Thymus (tissue), 14 donors: ENCODE measurements around the gene PPWD1. TPM values are rescaled to one million over a fixed set of nuclear protein-coding genes. Genes with fewer than 3 reads are reported as not detected.

Experiments
- DNase-seq, 9 donors: peaks; one replicate each; pipeline ENCODE4 v3.0.0-alpha.2; 2013; ENCODE audit warnings: low spot score in 9 of 9, low read depth in 6 of 9, missing footprints in 1 of 9
- H3K27ac ChIP-seq, 2 donors: one replicate each; pipeline ENCODE4 v1.5.1; 2013; ENCODE audit warnings: control low read depth in 1 of 2, low read depth in 1 of 2, low read length in 1 of 2, mild to moderate bottlenecking in 1 of 2, moderate library complexity in 1 of 2
- H3K27me3 ChIP-seq, 2 donors: one replicate each; pipeline ENCODE4 v1.5.1; 2013; ENCODE audit warnings: low read length in 1 of 2; ENCODE audit not compliant: control insufficient read depth in 2 of 2, insufficient read depth in 1 of 2
- H3K36me3 ChIP-seq, 2 donors: one replicate each; pipeline ENCODE4 v1.5.1; 2013; ENCODE audit warnings: low read length in 1 of 2, mild to moderate bottlenecking in 1 of 2, moderate library complexity in 1 of 2; ENCODE audit not compliant: control insufficient read depth in 2 of 2, insufficient read depth in 2 of 2
- H3K4me1 ChIP-seq, 2 donors: one replicate each; pipeline ENCODE4 v1.5.1; 2013; ENCODE audit warnings: low read length in 2 of 2; ENCODE audit not compliant: control insufficient read depth in 2 of 2, insufficient read depth in 2 of 2
- H3K4me3 ChIP-seq, 2 donors: one replicate each; pipeline ENCODE4 v1.5.1; 2013; ENCODE audit warnings: low read length in 2 of 2, control low read depth in 1 of 2, mild to moderate bottlenecking in 1 of 2
- H3K9me3 ChIP-seq, 2 donors: one replicate each; pipeline ENCODE4 v1.5.1; 2013; ENCODE audit warnings: low read length in 1 of 2, mild to moderate bottlenecking in 1 of 2; ENCODE audit not compliant: control insufficient read depth in 2 of 2, insufficient read depth in 1 of 2
- WGBS: extraction: QIAGEN DNeasy Blood & Tissue Kit; methylation state at CpG from one replicate; pipeline ENCODE4 v1.1.7; 2013; 5-methylcytosine and 5-hydroxymethylcytosine counted together
- long read RNA-seq, 10 donors: transcript quantifications; one replicate each; lab custom pipeline, GENCODE V29; 2026
- polyA plus RNA-seq: library from polyadenylated mRNA; stranded (reverse); fragments of 200-250 nt; gene quantifications from one replicate; pipeline ENCODE4 v1.2.3, GENCODE V29; 2013
- total RNA-seq: library from RNA; stranded (reverse); fragments of 120-200 nt; gene quantifications from one replicate; pipeline ENCODE4 v1.2.4, GENCODE V29; 2013
- donor health status: healthy.

Gene PPWD1
- total RNA-seq, result 53.7 TPM
- 84.0 TPM for polyA plus RNA-seq
- long read RNA-seq, donor 1, partial matches to known transcripts, result 5 of 8 reads
- long read RNA-seq, donor 1, other reads (novel, unspliced or antisense), result 0 of 8 reads
- long read RNA-seq, donor 2, result 0 reads
- long read RNA-seq, donor 3, transcript PPWD1-206 (2 exons, 838 nt), result minor isoform, 12 of 78 reads
- long read RNA-seq, donor 3, transcript PPWD1-201 (11 exons, 2,166 nt), result major isoform, 16 of 78 reads
- long read RNA-seq, donor 3, partial matches to known transcripts, result 38 of 78 reads
- long read RNA-seq, donor 3, other reads (novel, unspliced or antisense), result 7 of 78 reads
- long read RNA-seq, donor 4, transcript PPWD1-206 (2 exons, 838 nt), result major isoform, 10 of 15 reads
- long read RNA-seq, donor 4, partial matches to known transcripts, result 0 of 15 reads
- long read RNA-seq, donor 4, other reads (novel, unspliced or antisense), result 0 of 15 reads
- long read RNA-seq, donor 5, transcript PPWD1-206 (2 exons, 838 nt), result minor isoform, 7 of 54 reads
- long read RNA-seq, donor 5, transcript PPWD1-201 (11 exons, 2,166 nt), result major isoform, 13 of 54 reads
- long read RNA-seq, donor 5, partial matches to known transcripts, result 30 of 54 reads
- long read RNA-seq, donor 5, other reads (novel, unspliced or antisense), result 0 of 54 reads
- long read RNA-seq, donor 6, transcript PPWD1-201 (11 exons, 2,166 nt), result major isoform, 13 of 18 reads
- long read RNA-seq, donor 6, partial matches to known transcripts, result 0 of 18 reads
- long read RNA-seq, donor 6, other reads (novel, unspliced or antisense), result 0 of 18 reads
- long read RNA-seq, donor 7, transcript PPWD1-201 (11 exons, 2,166 nt), result major isoform, 12 of 15 reads
- long read RNA-seq, donor 7, partial matches to known transcripts, result 0 of 15 reads
- long read RNA-seq, donor 7, other reads (novel, unspliced or antisense), result 0 of 15 reads
- long read RNA-seq, donor 8, partial matches to known transcripts, result 0 of 4 reads
- long read RNA-seq, donor 8, other reads (novel, unspliced or antisense), result 0 of 4 reads
- long read RNA-seq, donor 9, transcript PPWD1-201 (11 exons, 2,166 nt), result major isoform, 11 of 28 reads
- long read RNA-seq, donor 9, partial matches to known transcripts, result 13 of 28 reads
- long read RNA-seq, donor 9, other reads (novel, unspliced or antisense), result 0 of 28 reads
- long read RNA-seq, donor 10, transcript PPWD1-201 (11 exons, 2,166 nt), result major isoform, 13 of 22 reads
- long read RNA-seq, donor 10, partial matches to known transcripts, result 5 of 22 reads
- long read RNA-seq, donor 10, other reads (novel, unspliced or antisense), result 0 of 22 reads

DNA sequence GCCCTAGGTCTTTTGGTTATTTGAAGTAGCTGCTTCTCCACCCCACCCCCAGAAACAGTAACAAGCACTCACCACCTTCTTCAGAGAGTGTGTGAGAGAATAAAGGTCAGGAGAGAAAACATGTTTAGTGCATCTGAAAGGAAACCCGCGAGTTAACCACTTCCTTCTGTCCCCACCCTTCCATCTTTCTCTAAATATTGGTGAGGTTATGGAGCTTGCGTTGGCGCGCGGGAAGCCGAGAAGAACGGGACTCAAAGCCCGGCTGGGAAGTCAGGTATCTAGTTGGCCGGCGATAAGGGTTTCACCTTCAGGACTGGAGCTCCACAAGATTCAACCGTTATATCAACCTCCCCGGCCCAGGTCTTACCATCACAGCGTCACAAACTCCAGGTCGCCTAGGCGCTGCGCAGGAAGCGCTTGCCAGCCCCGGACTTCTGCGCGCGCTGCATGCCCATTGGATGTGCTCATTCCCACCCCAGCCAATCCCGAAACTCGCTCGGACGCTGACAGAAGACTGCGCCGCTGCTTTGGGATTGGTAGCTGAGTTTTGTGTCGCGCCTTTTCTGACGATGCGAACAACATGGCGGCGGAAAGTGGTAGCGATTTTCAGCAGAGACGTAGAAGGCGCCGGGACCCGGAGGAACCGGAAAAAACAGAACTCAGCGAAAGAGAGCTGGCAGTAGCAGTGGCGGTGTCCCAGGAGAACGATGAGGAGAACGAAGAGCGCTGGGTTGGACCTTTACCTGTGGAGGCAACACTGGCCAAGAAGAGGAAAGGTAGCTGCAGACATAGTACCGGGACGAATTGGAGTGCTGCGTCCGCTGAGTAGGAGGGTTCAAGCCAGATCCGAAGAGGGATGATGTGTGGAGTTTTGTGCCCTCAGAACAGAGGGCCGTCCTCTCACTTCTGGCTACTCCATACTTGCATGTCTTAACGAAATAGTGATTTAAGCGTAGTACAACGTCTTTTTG is at the start of gene PPWD1, which contains the start of gene CENPK:
PPWD1 (plus strand) TSS at position 566 of the 971 bp plus-strand sequence; CDS start at position 581, 15 bp downstream.
CENPK (minus strand) TSS at position 438 of the 971 bp plus-strand sequence. CDS start 8,261 bp downstream, outside the sequence.
- peak within 1 kb of the TSS; percentile 97 to 100 for H3K27ac ChIP-seq
- WGBS, result under 1% methylated on average over 54 of the region's 54 CpGs

DNA sequence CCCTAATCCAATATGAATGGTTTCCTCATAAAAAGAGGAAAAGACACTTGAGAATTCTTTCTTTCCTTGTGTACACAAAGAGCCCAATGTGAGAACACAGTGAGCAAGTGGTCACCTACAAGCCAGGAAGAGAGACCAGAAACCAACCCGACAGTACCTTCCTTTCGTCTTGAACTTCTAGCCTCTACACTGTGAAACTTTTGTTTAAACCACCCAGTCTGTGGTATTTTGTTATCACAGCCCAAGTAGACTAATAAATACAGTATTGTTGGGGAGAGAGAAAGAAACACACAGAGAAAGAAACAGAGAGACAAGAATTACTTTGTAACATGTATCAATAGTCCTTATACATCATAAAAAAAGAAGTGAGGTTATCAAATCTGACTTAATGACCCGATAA is 37.4 kb upstream of the PPWD1 start:
- no peaks in the 10 kb centered on the region for H3K27me3 ChIP-seq
- WGBS, result 98% methylated on average over 3 of the region's 3 CpGs
- H3K4me1 ChIP-seq, result no peaks in the 10 kb centered on the region
- H3K36me3 ChIP-seq, result peaks cover 0 to 18% of the 10 kb centered on the region in 2 donors
- no peak overlapping the region for H3K27ac ChIP-seq
- H3K9me3 ChIP-seq, result no peaks in the 10 kb centered on the region
- no peak overlapping the region for H3K4me3 ChIP-seq
- no peak for DNase-seq

More for the DNA sequence above, at the start of gene PPWD1, which contains the start of gene CENPK:
- DNase-seq, result peak; percentile 89 to 98 (median 96)
- Histone ChIP-seq H3K4me3 (peak within 1 kb of the TSS; percentile 79 to 99), H3K9me3 (no peaks in the 10 kb centered on the region), H3K4me1 (peaks cover 6 to 13% of the 10 kb centered on the region in 2 donors), H3K27me3 (no peaks in the 10 kb centered on the region), H3K36me3 (peaks cover 0 to 12% of the 10 kb centered on the region in 2 donors)

- peaks cover 0 to 17% of the 10 kb centered on the region in 2 donors for H3K36me3 ChIP-seq
- no peak for DNase-seq
- 98% methylated on average over 1 of the region's 1 CpG for WGBS
- no peak overlapping the region for H3K27ac ChIP-seq
- no peaks in the 10 kb centered on the region for H3K4me1 ChIP-seq
- no peak overlapping the region for H3K4me3 ChIP-seq
- no peaks in the 10 kb centered on the region for H3K9me3 ChIP-seq
- H3K27me3 ChIP-seq, result no peaks in the 10 kb centered on the region
These were observed 32.2 kb upstream of the PPWD1 start for GRCh38 chr5:65530904-65531303.

GRCh38 chr5:65535529-65535987 is 27.5 kb upstream of the PPWD1 start:
- no peaks in the 10 kb centered on the region for H3K4me1 ChIP-seq
- WGBS, result 98% methylated on average over 6 of the region's 6 CpGs
- H3K27ac ChIP-seq, result no peak overlapping the region

DNA sequence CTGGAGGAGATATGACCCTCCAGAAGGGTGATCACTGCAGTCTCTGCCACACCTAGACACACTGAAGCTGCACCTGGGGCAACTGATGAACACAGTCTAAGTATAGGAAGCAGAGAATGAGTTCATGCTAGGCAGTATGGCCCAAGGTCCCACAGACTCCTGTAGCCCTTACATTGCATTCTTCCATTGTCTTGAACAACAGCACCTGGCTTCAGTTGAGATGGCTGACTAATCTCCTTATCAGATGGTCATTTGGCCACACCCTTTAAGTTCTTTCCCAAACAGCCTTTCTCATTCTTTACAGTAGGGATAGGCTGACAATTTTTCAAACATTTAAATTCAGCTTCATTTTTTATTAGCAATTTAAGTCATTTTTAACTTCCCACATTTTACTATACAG is 23.3 kb upstream of the PPWD1 start:
- no peak for DNase-seq
- no peaks in the 10 kb centered on the region for H3K9me3 ChIP-seq
- no peaks in the 10 kb centered on the region for H3K4me1 ChIP-seq
- H3K36me3 ChIP-seq, result peaks cover 27 to 37% of the 10 kb centered on the region in 2 donors
- no peaks in the 10 kb centered on the region for H3K27me3 ChIP-seq
- no peak overlapping the region for H3K27ac ChIP-seq
- no peak overlapping the region for H3K4me3 ChIP-seq

More at GRCh38 chr5:65535529-65535987, 27.5 kb upstream of the PPWD1 start:
- DNase-seq, result no peak
- H3K9me3 ChIP-seq, result no peaks in the 10 kb centered on the region
- no peaks in the 10 kb centered on the region for H3K27me3 ChIP-seq
- no peak overlapping the region for H3K4me3 ChIP-seq
- H3K36me3 ChIP-seq, result peaks cover 11 to 21% of the 10 kb centered on the region in 2 donors

DNA sequence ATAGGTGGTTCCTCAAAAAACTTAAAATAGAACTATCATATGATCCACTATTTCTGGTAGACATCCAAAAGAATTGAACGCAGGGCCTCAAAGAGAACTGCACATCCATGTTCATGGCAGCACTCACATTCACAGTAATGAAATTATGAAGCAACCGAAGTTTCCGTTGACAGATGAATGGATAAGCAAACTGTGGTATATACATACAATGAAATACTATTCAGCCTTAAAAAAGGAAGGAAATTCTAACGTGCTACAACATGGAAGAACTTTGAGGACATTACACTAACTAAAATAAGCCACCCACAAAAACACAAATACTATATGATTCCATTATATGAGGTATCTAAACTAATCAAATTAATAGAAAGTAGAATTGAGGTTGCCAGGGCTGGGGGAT is 18.6 kb upstream of the PPWD1 start:
- no peaks in the 10 kb centered on the region for H3K27me3 ChIP-seq
- 98% methylated on average over 4 of the region's 4 CpGs for WGBS
- DNase-seq, result no peak
- H3K4me3 ChIP-seq, result no peak overlapping the region
- peaks cover 33 to 35% of the 10 kb centered on the region in 2 donors for H3K36me3 ChIP-seq
- no peaks in the 10 kb centered on the region for H3K4me1 ChIP-seq
- H3K9me3 ChIP-seq, result no peaks in the 10 kb centered on the region
- H3K27ac ChIP-seq, result no peak overlapping the region

- Histone ChIP-seq H3K9me3 (no peaks in the 10 kb centered on the region), H3K4me1 (peaks cover 0 to 8% of the 10 kb centered on the region in 2 donors), H3K4me3 (no peak overlapping the region), H3K27me3 (no peaks in the 10 kb centered on the region), H3K36me3 (peaks cover 25 to 37% of the 10 kb centered on the region in 2 donors), H3K27ac (no peak overlapping the region)
- DNase-seq, result no peak
- 93% methylated on average over 5 of the region's 5 CpGs for WGBS
These were observed 17.0 kb upstream of the PPWD1 start for GRCh38 chr5:65546141-65546540.

DNA sequence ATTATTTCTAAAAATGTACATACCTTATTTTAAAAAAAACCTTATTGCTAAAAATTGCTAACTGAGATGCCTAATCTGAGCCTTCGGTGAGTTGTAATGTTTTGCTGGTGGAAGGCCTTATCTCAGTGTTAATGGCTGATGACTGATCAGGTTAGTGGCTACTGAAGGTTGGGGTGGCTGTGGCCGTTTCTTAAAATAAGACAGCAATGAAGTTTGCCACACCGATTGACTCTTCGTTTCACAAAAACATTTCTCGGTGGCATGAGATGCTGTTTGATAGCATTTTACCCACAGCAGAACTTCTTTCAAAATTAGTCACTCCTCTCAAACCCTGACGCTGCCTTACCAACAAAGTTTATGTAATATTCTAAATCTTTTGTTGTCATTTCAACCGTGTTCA is 14.8 kb upstream of the PPWD1 start:
- Histone ChIP-seq H3K4me1 (peaks cover 0 to 8% of the 10 kb centered on the region in 2 donors), H3K9me3 (no peaks in the 10 kb centered on the region), H3K4me3 (no peak overlapping the region), H3K27me3 (no peaks in the 10 kb centered on the region), H3K27ac (no peak overlapping the region), H3K36me3 (peaks cover 17 to 32% of the 10 kb centered on the region in 2 donors)
- 95% methylated on average over 7 of the region's 7 CpGs for WGBS
- DNase-seq, result no peak
